SK-N-SH treated with all-trans-retinoic acid at 6 μM for 48 hours (cell line): Measurements from ENCODE around the gene NFKBIB.

Experiments used
- ATAC-seq: fragments of 200-7000 bp; cut with Tn5 transposase; 3 replicates; pipeline ENCODE4 v1.9.1; 2020; ENCODE audit warnings: mild to moderate bottlenecking, moderate library complexity
- ARNTL ChIP-seq: fragments of 450-650 bp; formaldehyde crosslinking; IDR thresholded peaks from 2 replicates; pipeline ENCODE4 v1.5.0; 2020; ENCODE audit warnings: low read depth, mild to moderate bottlenecking, moderate library complexity, borderline replicate concordance
- BACH2 ChIP-seq: fragments of 250-450 bp; sonication (Bioruptor Pico); IDR thresholded peaks from 2 replicates; pipeline ENCODE4 v1.9.0; 2021; ENCODE audit warnings: mild to moderate bottlenecking, borderline replicate concordance
- ESRRG ChIP-seq: fragments of 250-450 bp; sonication (Bioruptor Pico); IDR thresholded peaks from 2 replicates; pipeline ENCODE4 v1.6.1; 2021; ENCODE audit warnings: mild to moderate bottlenecking
- GLIS3 ChIP-seq: fragments of 250-450 bp; sonication (Bioruptor Pico); IDR thresholded peaks from 2 replicates; pipeline ENCODE4 v1.5.0; 2020; ENCODE audit warnings: mild to moderate bottlenecking, moderate library complexity
- OSR1 ChIP-seq: fragments of 250-450 bp; sonication (Bioruptor Pico); IDR thresholded peaks from 2 replicates; pipeline ENCODE4 v1.8.0; 2022; ENCODE audit warnings: moderate library complexity, mild to moderate bottlenecking, inconsistent platforms
- PPARA ChIP-seq: fragments of 250-450 bp; sonication (Bioruptor Pico); IDR thresholded peaks from 2 replicates; pipeline ENCODE4 v1.5.0; 2020; ENCODE audit warnings: mild to moderate bottlenecking, borderline replicate concordance
- RARB ChIP-seq: fragments of 250-450 bp; sonication (Bioruptor Pico); IDR thresholded peaks from 2 replicates; pipeline ENCODE4 v1.8.0; 2021; ENCODE audit warnings: mild to moderate bottlenecking, moderate library complexity
- SNAI2 ChIP-seq: fragments of 250-450 bp; sonication (Bioruptor Pico); IDR thresholded peaks from 2 replicates; pipeline ENCODE4 v1.5.0; 2020; ENCODE audit warnings: mild to moderate bottlenecking, moderate library complexity
- TOX ChIP-seq: fragments of 250-450 bp; sonication (Bioruptor Pico); IDR thresholded peaks from 2 replicates; pipeline ENCODE4 v1.8.0; 2021; ENCODE audit warnings: mild to moderate bottlenecking, moderate library complexity, borderline replicate concordance
- TSHZ2 ChIP-seq: fragments of 250-450 bp; sonication (Bioruptor Pico); IDR thresholded peaks from 2 replicates; pipeline ENCODE4 v1.5.0; 2020; ENCODE audit warnings: mild to moderate bottlenecking, moderate library complexity
- ZC3H10 ChIP-seq: fragments of 250-450 bp; sonication (Bioruptor Pico); IDR thresholded peaks from 2 replicates; pipeline ENCODE4 v1.5.1; 2021; ENCODE audit warnings: mild to moderate bottlenecking, moderate library complexity
- ZFP3 ChIP-seq: fragments of 250-450 bp; sonication (Bioruptor Pico); IDR thresholded peaks from 2 replicates; pipeline ENCODE4 v1.5.0; 2020; ENCODE audit warnings: mild to moderate bottlenecking, moderate library complexity
- ZFP30 ChIP-seq: fragments of 450-650 bp; formaldehyde crosslinking; IDR thresholded peaks from 2 replicates; pipeline ENCODE4 v1.5.0; 2022; ENCODE audit warnings: mild to moderate bottlenecking, moderate library complexity
- ZNF565 ChIP-seq: fragments of 450-650 bp; formaldehyde crosslinking; conservative IDR thresholded peaks from 2 replicates; pipeline ENCODE4 v1.5.0; 2020; ENCODE audit warnings: low read depth, mild to moderate bottlenecking, moderate library complexity
- ZNF8 ChIP-seq: fragments of 450-650 bp; formaldehyde crosslinking; IDR thresholded peaks from 2 replicates; pipeline ENCODE4 v1.5.0; 2020; ENCODE audit warnings: mild to moderate bottlenecking, moderate library complexity
- TF ChIP-seq, protein P1 (sequence below): fragments of 250-450 bp; sonication (Bioruptor Pico); IDR thresholded peaks from 2 replicates; pipeline ENCODE4 v1.5.1; 2020; ENCODE audit warnings: low read depth, mild to moderate bottlenecking, moderate library complexity
- TF ChIP-seq, protein P2 (sequence below): fragments of 250-450 bp; sonication (Bioruptor Pico); IDR thresholded peaks from 2 replicates; pipeline ENCODE4 v1.5.1; 2021; ENCODE audit warnings: mild to moderate bottlenecking, moderate library complexity
- TF ChIP-seq, protein P3 (sequence below): fragments of 250-450 bp; sonication (Bioruptor Pico); IDR thresholded peaks from 2 replicates; pipeline ENCODE4 v1.8.0; 2021; ENCODE audit warnings: low read depth, mild to moderate bottlenecking, moderate library complexity, borderline replicate concordance

NFKBIB gene

DNA sequence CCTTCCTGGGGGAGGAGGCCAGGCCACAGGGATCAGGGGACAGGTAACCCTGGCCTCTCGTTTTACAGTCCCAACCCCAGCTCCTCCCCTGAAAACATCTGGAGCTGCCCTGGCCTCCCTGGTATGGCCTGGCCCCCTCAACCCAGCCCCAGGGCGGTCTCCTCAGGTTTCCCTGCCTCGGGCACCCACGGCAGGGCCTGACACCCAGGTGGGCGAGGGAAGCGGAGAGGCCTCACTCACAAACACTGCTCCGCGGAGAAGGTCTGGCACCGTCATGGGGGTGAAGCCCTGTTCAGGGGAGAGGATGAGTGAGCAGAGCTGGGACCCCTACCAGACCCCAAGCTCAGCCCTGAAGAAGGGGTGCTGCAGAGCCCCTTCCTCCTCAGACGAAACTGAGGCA is 18.8 kb downstream of the NFKBIB start:
- no peak for TF ChIP-seq ZFP30
- TF ChIP-seq, protein P1, sequence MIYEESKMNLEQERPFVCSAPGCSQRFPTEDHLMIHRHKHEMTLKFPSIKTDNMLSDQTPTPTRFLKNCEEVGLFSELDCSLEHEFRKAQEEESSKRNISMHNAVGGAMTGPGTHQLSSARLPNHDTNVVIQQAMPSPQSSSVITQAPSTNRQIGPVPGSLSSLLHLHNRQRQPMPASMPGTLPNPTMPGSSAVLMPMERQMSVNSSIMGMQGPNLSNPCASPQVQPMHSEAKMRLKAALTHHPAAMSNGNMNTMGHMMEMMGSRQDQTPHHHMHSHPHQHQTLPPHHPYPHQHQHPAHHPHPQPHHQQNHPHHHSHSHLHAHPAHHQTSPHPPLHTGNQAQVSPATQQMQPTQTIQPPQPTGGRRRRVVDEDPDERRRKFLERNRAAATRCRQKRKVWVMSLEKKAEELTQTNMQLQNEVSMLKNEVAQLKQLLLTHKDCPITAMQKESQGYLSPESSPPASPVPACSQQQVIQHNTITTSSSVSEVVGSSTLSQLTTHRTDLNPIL (CRISPR knock-in tag) = no peak
- no peak for TF ChIP-seq BACH2 (CRISPR knock-in tag)
- no peak for TF ChIP-seq TSHZ2 (CRISPR knock-in tag)
- TF ChIP-seq ARNTL (CRISPR knock-in tag) = no peak
- TF ChIP-seq ESRRG (CRISPR knock-in tag) = no peak
- TF ChIP-seq GLIS3 = no peak
- TF ChIP-seq PPARA (CRISPR knock-in tag) = no peak
- TF ChIP-seq SNAI2 (CRISPR knock-in tag) = no peak
- TF ChIP-seq, protein P2, sequence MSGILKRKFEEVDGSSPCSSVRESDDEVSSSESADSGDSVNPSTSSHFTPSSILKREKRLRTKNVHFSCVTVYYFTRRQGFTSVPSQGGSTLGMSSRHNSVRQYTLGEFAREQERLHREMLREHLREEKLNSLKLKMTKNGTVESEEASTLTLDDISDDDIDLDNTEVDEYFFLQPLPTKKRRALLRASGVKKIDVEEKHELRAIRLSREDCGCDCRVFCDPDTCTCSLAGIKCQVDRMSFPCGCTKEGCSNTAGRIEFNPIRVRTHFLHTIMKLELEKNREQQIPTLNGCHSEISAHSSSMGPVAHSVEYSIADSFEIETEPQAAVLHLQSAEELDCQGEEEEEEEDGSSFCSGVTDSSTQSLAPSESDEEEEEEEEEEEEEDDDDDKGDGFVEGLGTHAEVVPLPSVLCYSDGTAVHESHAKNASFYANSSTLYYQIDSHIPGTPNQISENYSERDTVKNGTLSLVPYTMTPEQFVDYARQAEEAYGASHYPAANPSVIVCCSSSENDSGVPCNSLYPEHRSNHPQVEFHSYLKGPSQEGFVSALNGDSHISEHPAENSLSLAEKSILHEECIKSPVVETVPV (CRISPR knock-in tag) = no peak
- ATAC-seq = no peak

DNA sequence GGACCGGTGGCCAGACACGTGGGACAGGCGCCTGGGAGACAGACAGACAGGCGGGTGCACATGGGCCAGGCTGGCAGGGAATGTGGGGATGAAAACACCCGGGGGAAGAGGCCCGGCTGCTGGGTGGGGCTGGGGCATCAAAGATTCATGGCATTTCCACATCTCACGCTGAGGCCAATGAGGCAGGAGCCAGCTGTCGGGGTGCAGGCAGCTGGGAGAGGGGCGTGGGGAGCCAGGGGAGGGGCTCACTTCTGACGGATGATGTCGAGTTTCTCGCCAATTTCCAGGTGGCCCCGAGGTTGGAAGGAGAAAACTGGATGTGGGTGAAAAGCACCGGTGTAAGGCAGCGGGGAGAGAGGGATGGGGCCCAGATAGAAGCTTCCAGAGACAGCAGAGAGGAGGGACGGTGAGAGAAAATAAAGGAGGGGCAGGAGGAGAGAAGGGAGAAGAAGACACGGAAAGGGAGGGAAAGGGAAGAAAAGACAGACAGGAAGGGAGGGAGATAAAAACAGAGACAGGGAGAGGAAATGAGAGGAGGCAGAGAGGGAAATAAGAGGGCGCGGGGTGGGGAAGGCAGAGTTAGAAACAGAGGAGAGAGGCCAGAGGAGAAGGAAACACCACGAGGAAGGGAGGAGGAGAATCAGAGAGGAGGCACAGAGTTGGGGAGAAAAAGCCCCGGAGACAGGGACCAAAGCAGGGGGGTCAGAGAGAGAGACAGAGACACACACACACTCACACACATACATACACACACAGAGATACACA is 20.2 kb downstream of the NFKBIB start:
- ATAC-seq = no peak
- TF ChIP-seq, protein P1 (CRISPR knock-in tag) = no peak
- TF ChIP-seq TSHZ2 (CRISPR knock-in tag) (no peak), OSR1 (CRISPR knock-in tag) (no peak), ZC3H10 (CRISPR knock-in tag) (no peak), ZNF565 (CRISPR knock-in tag) (no peak), RARB (CRISPR knock-in tag) (no peak), SNAI2 (CRISPR knock-in tag) (no peak), ZFP3 (CRISPR knock-in tag) (no peak), TOX (CRISPR knock-in tag) (no peak), ESRRG (CRISPR knock-in tag) (no peak), PPARA (CRISPR knock-in tag) (no peak), ARNTL (CRISPR knock-in tag) (no peak), ZFP30 (no peak), ZNF8 (no peak)
- TF ChIP-seq, protein P2 (CRISPR knock-in tag) = no peak
- TF ChIP-seq, protein P3, sequence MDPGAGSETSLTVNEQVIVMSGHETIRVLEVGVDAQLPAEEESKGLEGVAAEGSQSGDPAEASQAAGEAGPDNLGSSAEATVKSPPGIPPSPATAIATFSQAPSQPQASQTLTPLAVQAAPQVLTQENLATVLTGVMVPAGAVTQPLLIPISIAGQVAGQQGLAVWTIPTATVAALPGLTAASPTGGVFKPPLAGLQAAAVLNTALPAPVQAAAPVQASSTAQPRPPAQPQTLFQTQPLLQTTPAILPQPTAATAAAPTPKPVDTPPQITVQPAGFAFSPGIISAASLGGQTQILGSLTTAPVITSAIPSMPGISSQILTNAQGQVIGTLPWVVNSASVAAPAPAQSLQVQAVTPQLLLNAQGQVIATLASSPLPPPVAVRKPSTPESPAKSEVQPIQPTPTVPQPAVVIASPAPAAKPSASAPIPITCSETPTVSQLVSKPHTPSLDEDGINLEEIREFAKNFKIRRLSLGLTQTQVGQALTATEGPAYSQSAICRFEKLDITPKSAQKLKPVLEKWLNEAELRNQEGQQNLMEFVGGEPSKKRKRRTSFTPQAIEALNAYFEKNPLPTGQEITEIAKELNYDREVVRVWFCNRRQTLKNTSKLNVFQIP (CRISPR knock-in tag) = no peak
- TF ChIP-seq, all 23 proteins: peak for 0
